Activated CD8-positive, alpha-beta memory T cell treated with anti-CD3 and anti-CD28 coated beads, Interleukin-2, amount 50 U/mL, for 1 hour (primary cell): ENCODE measurements around the gene PCP4L1.
"Not testable (repeated sequence)": the region's sequence is repeated elsewhere in the genome, so short reads cannot be mapped to it uniquely, and the experiment has no call there.

Experiments
- DNase-seq: peaks from one replicate; pipeline ENCODE4 v3.0.0-alpha.2; 2020; ENCODE audit errors: extremely low read depth

Gene PCP4L1

DNA sequence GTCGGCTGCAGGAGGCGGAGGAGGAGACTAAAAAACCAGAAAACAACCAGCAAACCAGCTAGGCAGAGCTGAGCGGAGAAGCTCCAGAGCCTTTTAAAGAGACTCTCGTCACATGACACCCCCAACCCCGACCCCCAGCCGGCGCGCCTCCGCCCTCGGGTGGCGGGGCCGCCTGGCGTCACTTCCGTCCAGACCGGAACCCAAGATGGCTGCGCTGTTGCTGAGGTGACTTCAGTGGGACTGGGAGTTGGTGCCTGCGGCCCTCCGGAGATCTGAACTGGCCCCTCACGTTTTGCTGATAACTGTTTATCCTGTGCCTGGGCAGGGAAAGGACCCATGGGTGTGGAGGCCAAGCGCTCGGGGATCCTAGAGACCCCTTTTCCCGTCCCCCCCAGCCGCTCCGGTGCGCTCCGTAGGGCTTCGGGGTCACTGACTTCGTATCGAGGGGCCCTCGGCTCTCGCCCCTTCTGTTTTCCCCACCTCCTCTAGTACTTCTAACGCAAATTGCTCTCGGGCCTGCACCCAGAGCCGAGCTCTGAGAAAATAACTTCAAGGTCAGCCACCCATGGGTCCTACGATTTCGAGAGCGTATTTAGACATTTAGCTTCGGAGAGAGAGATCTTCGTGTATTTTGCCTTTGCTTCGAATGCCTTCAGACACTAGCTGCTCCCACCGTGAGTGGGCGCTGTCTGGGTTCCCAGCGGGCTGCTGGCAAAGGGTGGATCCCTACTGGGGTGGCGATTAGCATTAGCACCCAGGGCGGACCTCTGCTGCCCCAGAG, 55.8 kb downstream of the PCP4L1 start, which contains the start of gene SDHC:
TSS of gene SDHC (plus strand) at position 181 of the 781 bp plus-strand sequence. CDS start at position 206, 25 bp downstream.
- peak; percentile 77 for DNase-seq

DNA sequence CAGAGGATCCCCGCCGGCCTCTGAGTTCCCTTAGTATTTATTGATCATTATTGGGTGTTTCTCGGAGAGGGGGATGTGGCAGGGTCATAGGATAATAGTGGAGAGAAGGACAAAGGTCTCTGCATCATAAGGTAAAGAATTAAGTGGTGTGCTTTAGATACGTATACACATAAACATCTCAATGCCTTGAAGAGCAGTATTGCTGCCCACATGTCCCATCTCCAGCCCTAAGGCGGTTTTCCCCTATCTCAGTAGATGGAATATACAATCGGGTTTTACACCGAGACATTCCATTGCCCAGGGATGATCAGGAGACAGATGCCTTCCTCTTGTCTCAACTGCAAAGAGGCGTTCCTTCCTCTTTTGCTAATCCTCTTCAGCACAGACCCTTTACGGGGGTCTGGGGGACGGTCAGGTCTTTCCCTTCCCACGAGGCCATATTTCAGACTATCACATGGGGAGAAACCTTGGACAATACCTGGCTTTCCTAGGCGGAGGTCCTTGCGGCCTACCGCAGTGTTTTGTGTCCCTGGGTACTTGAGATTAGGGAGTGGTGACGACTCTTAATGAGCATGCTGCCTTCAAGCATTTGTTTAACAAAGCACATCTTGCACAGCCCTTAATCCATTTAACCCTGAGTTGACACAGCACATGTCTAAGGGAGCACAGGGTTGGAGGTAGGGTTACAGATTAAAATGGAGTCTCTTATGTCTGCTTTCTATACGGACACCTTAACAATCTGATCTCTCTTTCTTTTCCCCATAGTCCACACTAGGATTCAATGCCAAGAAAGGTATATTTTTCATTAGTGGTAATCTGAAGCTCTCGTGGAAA, 57.5 kb downstream of the PCP4L1 start:
- DNase-seq: not testable (repeated sequence)

DNA sequence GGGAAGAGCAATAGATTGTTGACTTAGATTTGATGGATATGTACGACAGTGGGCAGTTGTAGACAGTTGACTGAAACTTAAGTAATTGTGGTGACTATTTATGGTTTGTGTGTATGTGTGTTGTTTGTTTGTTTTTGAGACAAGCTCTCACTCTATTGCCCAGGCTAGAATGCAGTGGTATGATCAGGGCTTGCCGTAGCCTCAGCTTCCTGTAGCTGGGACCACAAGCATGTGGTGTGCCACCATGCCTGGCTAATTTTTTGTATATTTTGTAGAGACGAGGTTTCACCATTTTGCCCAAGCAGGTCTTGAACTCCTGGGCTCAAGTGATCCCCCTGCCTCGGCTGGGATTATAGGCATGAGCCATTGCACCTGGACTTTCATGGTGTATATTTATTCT, 65.5 kb downstream of the PCP4L1 start:
- no peak for DNase-seq

DNA sequence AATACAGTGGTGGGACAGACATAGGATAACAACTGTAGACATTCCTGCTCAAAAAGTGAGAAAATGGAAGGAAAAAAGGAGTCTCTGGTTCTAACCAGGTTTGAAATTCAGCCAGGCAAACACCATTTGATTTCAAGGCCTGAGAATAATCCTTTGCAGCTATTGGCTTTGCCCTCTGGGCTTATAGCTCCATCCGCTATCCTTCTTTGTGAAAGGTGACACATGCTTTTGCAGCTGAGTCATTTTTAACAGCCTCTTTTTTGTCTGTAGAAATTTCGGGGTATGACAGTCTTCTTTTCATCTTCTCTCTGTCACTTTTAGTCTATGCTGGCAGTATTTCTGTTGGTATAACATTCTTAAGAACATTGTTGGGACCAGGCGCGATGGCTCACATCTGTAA, 71.8 kb downstream of the PCP4L1 start:
- no peak for DNase-seq

DNA sequence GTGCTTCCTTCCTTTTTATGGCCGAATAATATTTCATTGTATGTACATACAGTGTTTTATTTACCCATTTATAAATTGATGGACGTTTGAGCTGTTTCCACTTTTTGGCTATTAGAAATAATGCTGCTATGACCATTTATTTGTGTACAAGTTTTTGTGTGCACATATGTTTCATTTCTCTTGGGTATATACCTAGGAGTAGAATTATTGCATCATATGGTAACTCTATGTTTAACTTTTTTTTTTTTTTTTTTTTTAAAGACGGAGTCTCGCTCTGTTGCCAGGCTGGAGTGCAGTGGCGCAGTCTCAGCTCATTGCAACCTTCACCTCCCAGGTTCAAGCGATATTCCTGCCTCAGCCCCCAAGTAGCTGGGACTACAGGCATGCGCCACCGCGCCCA, 74.6 kb downstream of the PCP4L1 start:
- no peak for DNase-seq
